Amygdala (tissue), 56 donors: ENCODE data around the gene PHEX.
A peak's percentile ranks its signal among the peaks of the same experiment; 100 is the strongest.
"Not testable (repeated sequence)": the region's sequence is repeated elsewhere in the genome, so short reads cannot be mapped to it uniquely, and the experiment has no call there.

Source experiments
- DNase-seq, 56 donors: peaks; one replicate each; lab custom pipeline; 2025; lab: John Stamatoyannopoulos, UW

Gene PHEX

GRCh38 chrX:22203186-22203585, 171.1 kb downstream of the PHEX start:
- DNase-seq = no peak

GRCh38 chrX:22206781-22207180, 174.7 kb downstream of the PHEX start:
- DNase-seq = no peak

DNA sequence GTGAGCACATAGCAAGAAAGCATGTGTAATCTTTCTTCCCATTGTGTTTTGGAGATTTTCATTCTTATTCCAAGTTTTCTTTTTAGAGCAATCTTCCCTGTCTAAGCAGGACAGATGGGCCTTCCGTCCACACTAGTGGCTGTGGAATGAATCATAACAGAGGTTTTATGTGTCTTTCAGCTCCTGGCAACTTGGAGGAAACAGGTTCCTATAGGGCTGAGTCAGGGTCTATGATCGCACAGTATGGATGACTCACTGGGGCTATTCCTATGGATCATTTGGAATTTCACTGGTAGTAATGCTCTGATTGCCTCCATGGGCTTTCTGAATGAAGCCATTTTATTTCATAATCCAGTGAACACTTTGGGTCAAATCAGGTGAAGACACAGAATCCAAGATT, 188.8 kb downstream of the PHEX start:
- DNase-seq = no peak

- DNase-seq = no peak
These were observed 202.3 kb downstream of the PHEX start for GRCh38 chrX:22234380-22234779.

- no peak for DNase-seq
These were observed 205.4 kb downstream of the PHEX start for GRCh38 chrX:22237479-22237878.

GRCh38 chrX:22246620-22247019, 214.5 kb downstream of the PHEX start:
- no peak for DNase-seq

GRCh38 chrX:22247169-22247568, 215.0 kb downstream of the PHEX start:
- DNase-seq = no peak

GRCh38 chrX:22248401-22248800, 216.3 kb downstream of the PHEX start:
- no peak for DNase-seq

DNA sequence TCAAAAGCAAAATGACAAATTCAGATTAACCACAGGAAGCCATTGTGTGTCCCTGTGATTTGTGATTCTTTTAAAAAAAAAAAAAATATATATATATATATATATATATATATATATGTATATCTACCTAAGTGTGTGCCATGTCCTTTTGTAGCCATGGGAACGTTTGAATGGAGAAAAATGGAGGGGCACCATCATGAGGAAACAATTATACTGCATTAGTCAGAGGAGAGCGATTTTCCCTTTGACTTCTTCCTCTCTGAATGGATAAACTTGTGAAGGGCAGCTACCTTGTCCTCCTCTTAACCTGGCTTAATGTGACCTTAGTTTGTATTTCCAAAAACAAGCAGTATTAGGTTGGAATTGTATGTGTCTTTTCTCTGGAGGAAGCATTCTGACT, 217.2 kb downstream of the PHEX start:
- no peak for DNase-seq

GRCh38 chrX:22268706-22269105, 236.6 kb downstream of the PHEX start:
- DNase-seq = no peak

GRCh38 chrX:22272613-22273012, 240.5 kb downstream of the PHEX start, which contains the start of gene CBLL2:
TSS of gene CBLL2 (plus strand) at chrX:22272913. CDS start at chrX:22272992, 79 bp downstream.
- no peak for DNase-seq

DNA sequence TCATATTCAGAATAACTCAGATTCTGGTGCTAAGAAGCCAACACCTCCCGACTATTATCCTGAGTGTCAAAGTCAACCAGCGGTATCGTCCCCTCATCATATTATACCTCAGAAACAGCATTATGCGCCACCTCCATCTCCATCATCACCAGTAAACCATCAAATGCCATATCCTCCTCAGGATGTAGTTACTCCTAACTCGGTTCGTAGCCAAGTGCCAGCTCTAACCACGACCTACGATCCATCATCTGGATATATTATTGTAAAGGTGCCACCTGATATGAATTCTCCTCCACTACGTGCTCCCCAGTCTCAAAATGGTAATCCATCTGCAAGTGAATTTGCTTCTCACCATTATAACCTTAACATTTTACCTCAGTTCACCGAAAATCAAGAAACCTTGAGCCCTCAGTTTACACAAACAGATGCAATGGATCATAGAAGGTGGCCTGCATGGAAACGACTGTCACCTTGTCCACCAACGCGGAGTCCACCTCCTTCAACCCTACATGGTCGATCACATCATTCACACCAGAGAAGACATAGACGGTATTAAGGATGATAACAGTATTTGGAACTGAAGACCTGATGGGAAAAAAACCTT, 241.7 kb downstream of the PHEX start:
- no peak for DNase-seq

- no peak for DNase-seq
These were observed 244.7 kb downstream of the PHEX start for GRCh38 chrX:22276781-22277180.

GRCh38 chrX:22278375-22278774, 246.2 kb downstream of the PHEX start:
- DNase-seq = no peak

DNA sequence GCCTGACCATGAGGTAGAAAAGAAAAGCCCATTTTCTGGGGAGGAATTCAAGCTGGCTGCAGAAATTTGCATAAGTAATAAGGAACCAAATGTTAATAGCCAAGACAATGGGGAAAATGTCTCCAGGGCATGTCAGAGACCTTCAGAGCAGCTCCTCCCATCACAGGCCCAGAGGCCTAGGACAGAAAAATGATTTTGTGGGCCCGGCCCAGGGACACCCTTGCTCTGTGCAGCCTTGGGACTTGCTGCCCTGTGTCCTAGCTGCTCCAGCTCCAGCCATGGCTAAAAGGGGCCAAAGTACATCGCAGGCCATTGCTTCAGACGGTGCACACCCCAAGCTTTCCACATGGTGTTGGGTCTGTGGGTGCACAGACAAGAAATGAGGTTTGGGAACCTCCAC, 257.1 kb downstream of the PHEX start:
- not testable (repeated sequence) for DNase-seq

DNA sequence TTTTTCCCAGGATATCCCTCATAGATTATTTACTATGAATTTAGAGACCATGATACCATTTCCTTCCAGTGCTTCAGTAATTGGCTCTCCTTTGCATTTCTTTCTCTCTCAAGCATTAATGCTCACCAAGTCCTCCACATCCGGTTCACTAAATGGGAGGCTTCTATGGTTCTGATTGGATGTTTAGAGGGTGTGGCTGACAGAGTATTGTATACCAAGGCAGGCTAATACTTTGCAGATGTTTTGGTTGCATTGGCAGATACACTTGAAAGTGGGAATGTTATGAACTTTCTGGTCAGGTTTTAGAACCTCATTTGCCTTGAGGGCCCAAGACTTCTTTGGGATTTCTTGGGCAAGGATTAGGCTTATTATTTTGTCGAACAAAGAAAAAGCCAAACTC, 264.7 kb downstream of the PHEX start:
- no peak for DNase-seq

DNA sequence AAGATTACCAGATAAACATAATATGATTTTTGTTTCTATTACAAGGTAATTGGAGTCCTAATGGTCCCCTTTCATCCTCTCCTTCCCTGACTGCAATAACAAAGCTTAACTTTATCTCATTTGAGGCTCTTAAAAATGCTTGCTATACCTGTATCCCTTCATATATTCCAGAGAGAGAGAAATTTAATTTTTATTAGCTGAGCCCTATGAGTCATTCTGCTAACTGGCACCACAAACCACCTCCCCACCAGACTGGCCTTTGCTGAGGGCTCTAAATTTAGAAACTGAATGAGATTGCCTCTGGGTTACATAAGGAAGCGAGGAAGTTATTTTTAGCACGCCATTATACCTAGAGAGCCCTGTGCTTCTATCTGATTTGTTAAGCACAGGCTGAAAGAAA, 268.0 kb downstream of the PHEX start:
- peak in 1 of 56 donors; percentile 1 for DNase-seq
